HFFc6 (cell line): ENCODE data around the gene SLC24A5. TPM values are rescaled to one million over a fixed set of nuclear protein-coding genes. Genes with fewer than 3 reads are reported as not detected.

Source experiments
- DNase-seq: peaks from one replicate; pipeline ENCODE4 v3.0.0-alpha.2; 2018
- H3K27ac Mint-ChIP-seq: 2 replicates; pipeline ENCODE4 v1.8.0; 2020; ENCODE audit warnings: mild to moderate bottlenecking, mixed read lengths
- H3K27me3 Mint-ChIP-seq: 2 replicates; pipeline ENCODE4 v1.8.0; 2021; ENCODE audit warnings: mild to moderate bottlenecking, moderate library complexity, mixed read lengths; ENCODE audit not compliant: insufficient read depth
- H3K36me3 Mint-ChIP-seq: 2 replicates; pipeline ENCODE4 v1.8.0; 2021; ENCODE audit warnings: low read depth, mixed read lengths
- H3K4me1 Mint-ChIP-seq: 2 replicates; pipeline ENCODE4 v1.8.0; 2020; ENCODE audit warnings: low read depth, mixed read lengths
- H3K4me3 Mint-ChIP-seq: 2 replicates; pipeline ENCODE4 v1.8.0; 2020; ENCODE audit warnings: mild to moderate bottlenecking, moderate library complexity, mixed read lengths
- H3K9me3 Mint-ChIP-seq: 2 replicates; pipeline ENCODE4 v1.8.0; 2020; ENCODE audit warnings: mild to moderate bottlenecking, mixed read lengths
- CTCF ChIP-seq: fragments of 200-600 bp; sonication (generic); IDR thresholded peaks from 2 replicates; pipeline ENCODE4 v1.5.0; 2021; ENCODE audit warnings: antibody characterized with exemption, mild to moderate bottlenecking
- total RNA-seq, 6 experiments: library from RNA; stranded (reverse); fragmentation: NEBNext Ultra II Directional; extraction: Animal tissue kit (Norgen Biotek cat#: 25700); gene quantifications; 2 replicates in 1 of 6; 3 replicates in 5 of 6; pipeline ENCODE4 v1.2.3, GENCODE V29; 2021

Gene SLC24A5
- total RNA-seq, 6 experiments from 2014 or later: not detected

DNA sequence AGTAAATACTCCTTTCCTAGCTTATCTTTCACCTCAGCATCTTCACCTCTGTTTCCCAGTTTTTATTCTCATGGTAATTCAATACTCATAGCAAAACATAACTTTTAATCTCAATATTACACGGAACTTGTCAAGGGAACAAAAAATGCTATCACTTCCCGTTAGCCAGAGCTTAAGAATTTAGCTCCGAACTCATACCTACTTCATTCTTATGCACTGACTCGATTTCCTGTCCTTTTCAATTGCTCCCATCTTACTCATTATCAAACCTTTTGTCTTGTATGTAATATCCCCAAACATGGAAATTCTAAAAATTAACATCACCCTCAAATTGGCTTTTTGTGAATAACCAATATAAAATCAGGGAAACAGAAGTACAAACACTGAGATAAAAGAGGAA, 29.1 kb downstream of the SLC24A5 start:
- Mint-ChIP-seq H3K36me3 (peaks cover 22% of the 10 kb centered on the region), H3K9me3 (no peaks in the 10 kb centered on the region), H3K4me1 (peaks cover 44% of the 10 kb centered on the region), H3K4me3 (peak overlapping the region; percentile 32), H3K27ac (peak overlapping the region; percentile 51), H3K27me3 (no peaks in the 10 kb centered on the region)
- TF ChIP-seq CTCF: no peak
- peak; percentile 41 for DNase-seq

- Mint-ChIP-seq H3K4me1 (peaks cover 17% of the 10 kb centered on the region), H3K9me3 (no peaks in the 10 kb centered on the region), H3K4me3 (no peak overlapping the region), H3K27ac (no peak overlapping the region), H3K27me3 (no peaks in the 10 kb centered on the region), H3K36me3 (peaks cover 20% of the 10 kb centered on the region)
- no peak for TF ChIP-seq CTCF
- DNase-seq: no peak
These were observed 32.7 kb downstream of the SLC24A5 start for GRCh38 chr15:48153526-48153925.

- Mint-ChIP-seq H3K9me3 (no peaks in the 10 kb centered on the region), H3K4me1 (peaks cover 6% of the 10 kb centered on the region; the same call in 1 of the 2 replicates), H3K36me3 (no peaks in the 10 kb centered on the region), H3K27me3 (no peaks in the 10 kb centered on the region), H3K4me3 (no peak overlapping the region), H3K27ac (no peak overlapping the region)
- DNase-seq: no peak
- no peak for TF ChIP-seq CTCF
These were observed 47.8 kb downstream of the SLC24A5 start for GRCh38 chr15:48168616-48169015.

DNA sequence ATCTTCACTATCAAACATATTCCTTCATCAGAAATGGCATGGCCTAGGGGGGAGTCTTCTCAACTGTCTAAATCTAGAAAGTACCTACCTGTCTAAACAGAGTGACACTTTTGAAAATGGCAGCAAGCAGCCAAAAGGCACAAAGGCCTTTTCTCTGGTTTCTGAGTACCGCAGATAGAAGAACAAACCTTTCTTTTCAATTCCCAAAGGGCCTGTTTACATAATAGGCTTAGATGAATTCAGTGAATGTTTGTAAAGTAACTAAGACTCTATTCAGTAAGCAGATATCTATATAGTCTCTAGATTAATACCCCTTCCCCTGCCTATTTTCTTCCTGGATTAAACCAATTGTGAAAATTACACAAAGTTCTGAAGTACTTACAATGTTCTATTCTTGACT, 50.2 kb downstream of the SLC24A5 start:
- Mint-ChIP-seq H3K27ac (no peak overlapping the region), H3K4me3 (no peak overlapping the region), H3K4me1 (peaks cover 6% of the 10 kb centered on the region; the same call in 1 of the 2 replicates), H3K36me3 (no peaks in the 10 kb centered on the region), H3K9me3 (no peaks in the 10 kb centered on the region), H3K27me3 (no peaks in the 10 kb centered on the region)
- TF ChIP-seq CTCF: no peak
- no peak for DNase-seq

GRCh38 chr15:48175126-48175525, 54.3 kb downstream of the SLC24A5 start:
- no peak overlapping the region for H3K27ac Mint-ChIP-seq
- peaks cover 4% of the 10 kb centered on the region; the same call in 1 of the 2 replicates for H3K27me3 Mint-ChIP-seq
- no peaks in the 10 kb centered on the region for H3K36me3 Mint-ChIP-seq
- H3K4me3 Mint-ChIP-seq: no peak overlapping the region
- TF ChIP-seq CTCF: no peak
- no peaks in the 10 kb centered on the region for H3K9me3 Mint-ChIP-seq
- H3K4me1 Mint-ChIP-seq: peaks cover 17% of the 10 kb centered on the region
- no peak for DNase-seq

DNA sequence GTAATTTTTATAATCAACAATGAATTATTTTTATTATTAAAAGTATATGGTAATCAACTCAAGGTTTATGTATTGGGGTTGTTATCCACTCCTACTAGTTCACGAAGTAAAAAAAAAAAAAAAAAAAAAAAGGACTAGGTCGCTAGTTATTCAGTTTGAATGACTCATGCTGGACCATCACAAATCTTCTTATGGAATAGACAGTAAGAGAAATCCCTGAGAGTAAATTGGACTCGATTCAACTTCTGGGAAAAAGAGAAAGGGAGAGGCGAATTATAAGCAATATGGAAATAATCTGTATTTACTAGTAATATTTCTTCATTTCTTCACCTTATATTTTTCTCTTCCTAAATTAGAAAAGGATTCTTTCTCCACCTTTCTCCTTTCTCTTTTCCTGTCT, 55.3 kb downstream of the SLC24A5 start:
- TF ChIP-seq CTCF: no peak
- Mint-ChIP-seq H3K27ac (no peak overlapping the region), H3K4me1 (peaks cover 17% of the 10 kb centered on the region), H3K27me3 (peaks cover 6% of the 10 kb centered on the region; the same call in 1 of the 2 replicates), H3K9me3 (no peaks in the 10 kb centered on the region), H3K4me3 (peak overlapping the region; percentile 87; the same call in 1 of the 2 replicates), H3K36me3 (no peaks in the 10 kb centered on the region)
- DNase-seq: no peak
